SK-N-SH treated with all-trans-retinoic acid at 6 μM for 48 hours (cell line): Measurements from ENCODE around the gene SCN1B.

Source experiments
- CSDC2 ChIP-seq: fragments of 250-450 bp; sonication (Bioruptor Pico); IDR thresholded peaks from 2 replicates; pipeline ENCODE4 v1.5.0; 2020; ENCODE audit warnings: mild to moderate bottlenecking, moderate library complexity
- CSRNP3 ChIP-seq: fragments of 250-450 bp; sonication (Bioruptor Pico); IDR thresholded peaks from 2 replicates; pipeline ENCODE4 v1.5.1; 2021; ENCODE audit warnings: mild to moderate bottlenecking, moderate library complexity
- ISL1 ChIP-seq: fragments of 250-450 bp; sonication (Bioruptor Pico); IDR thresholded peaks from 2 replicates; pipeline ENCODE4 v2.1.2; 2022; ENCODE audit warnings: mild to moderate bottlenecking, moderate library complexity
- OSR1 ChIP-seq: fragments of 250-450 bp; sonication (Bioruptor Pico); IDR thresholded peaks from 2 replicates; pipeline ENCODE4 v1.8.0; 2022; ENCODE audit warnings: moderate library complexity, mild to moderate bottlenecking, inconsistent platforms
- PATZ1 ChIP-seq: fragments of 250-450 bp; sonication (Bioruptor Pico); IDR thresholded peaks from 2 replicates; pipeline ENCODE4 v1.8.0; 2020; ENCODE audit warnings: mild to moderate bottlenecking, moderate library complexity, borderline replicate concordance
- POU6F1 ChIP-seq: fragments of 250-450 bp; sonication (Bioruptor Pico); IDR thresholded peaks from 2 replicates; pipeline ENCODE4 v1.8.0; 2021; ENCODE audit warnings: low read depth, mild to moderate bottlenecking, moderate library complexity, borderline replicate concordance
- PPARA ChIP-seq: fragments of 250-450 bp; sonication (Bioruptor Pico); IDR thresholded peaks from 2 replicates; pipeline ENCODE4 v1.5.0; 2020; ENCODE audit warnings: mild to moderate bottlenecking, borderline replicate concordance
- SNAI2 ChIP-seq: fragments of 250-450 bp; sonication (Bioruptor Pico); IDR thresholded peaks from 2 replicates; pipeline ENCODE4 v1.5.0; 2020; ENCODE audit warnings: mild to moderate bottlenecking, moderate library complexity
- TSHZ2 ChIP-seq: fragments of 250-450 bp; sonication (Bioruptor Pico); IDR thresholded peaks from 2 replicates; pipeline ENCODE4 v1.5.0; 2020; ENCODE audit warnings: mild to moderate bottlenecking, moderate library complexity
- ZC3H10 ChIP-seq: fragments of 250-450 bp; sonication (Bioruptor Pico); IDR thresholded peaks from 2 replicates; pipeline ENCODE4 v1.5.1; 2021; ENCODE audit warnings: mild to moderate bottlenecking, moderate library complexity
- ZFP3 ChIP-seq: fragments of 250-450 bp; sonication (Bioruptor Pico); IDR thresholded peaks from 2 replicates; pipeline ENCODE4 v1.5.0; 2020; ENCODE audit warnings: mild to moderate bottlenecking, moderate library complexity
- ZFP30 ChIP-seq: fragments of 450-650 bp; formaldehyde crosslinking; IDR thresholded peaks from 2 replicates; pipeline ENCODE4 v1.5.0; 2022; ENCODE audit warnings: mild to moderate bottlenecking, moderate library complexity
- ZNF565 ChIP-seq: fragments of 450-650 bp; formaldehyde crosslinking; conservative IDR thresholded peaks from 2 replicates; pipeline ENCODE4 v1.5.0; 2020; ENCODE audit warnings: low read depth, mild to moderate bottlenecking, moderate library complexity
- ZNF70 ChIP-seq: fragments of 450-650 bp; formaldehyde crosslinking; IDR thresholded peaks from 2 replicates; pipeline ENCODE4 v1.5.0; 2020; ENCODE audit warnings: mild to moderate bottlenecking, moderate library complexity

GRCh38 chr19:35061583-35062373 lies 31.5 kb downstream of the SCN1B start:
- TF ChIP-seq ZNF565 (CRISPR knock-in tag): no peak
- no peak for TF ChIP-seq OSR1
- TF ChIP-seq PPARA (CRISPR knock-in tag): no peak
- no peak for TF ChIP-seq SNAI2 (CRISPR knock-in tag)
- no peak for TF ChIP-seq ZC3H10 (CRISPR knock-in tag)
- no peak for TF ChIP-seq PATZ1 (CRISPR knock-in tag)
- no peak for TF ChIP-seq ZFP30
- no peak for TF ChIP-seq ZFP3 (CRISPR knock-in tag)
- TF ChIP-seq TSHZ2 (CRISPR knock-in tag): no peak
- no peak for TF ChIP-seq POU6F1
- TF ChIP-seq CSDC2 (CRISPR knock-in tag): no peak
- no peak for TF ChIP-seq CSRNP3 (CRISPR knock-in tag)
- no peak for TF ChIP-seq ZNF70 (CRISPR knock-in tag)
- TF ChIP-seq ISL1: no peak
